Prostate gland (tissue), 2 donors: Measurements from ENCODE around the gene MAPK8IP1.

ENCODE experiments used
- POLR2A ChIP-seq: fragments of 450-650 bp; IDR thresholded peaks from one replicate; pipeline ENCODE4 v1.6.1; 2016; ENCODE audit warnings: antibody characterized with exemption, mild to moderate bottlenecking
- TF ChIP-seq, protein P1 (sequence below), 4 experiments: fragments of 200-600 bp in 2 of 4; fragments of 450-650 bp in 2 of 4; sonication (generic) in 2 of 4; IDR thresholded peaks; 1 replicate in 3 of 4; 2 replicates in 1 of 4; pipeline ENCODE4 v1.5.1; 2016 to 2019; ENCODE audit warnings: antibody characterized with exemption in 4 of 4, mild to moderate bottlenecking in 2 of 4, moderate library complexity in 2 of 4

DNA sequence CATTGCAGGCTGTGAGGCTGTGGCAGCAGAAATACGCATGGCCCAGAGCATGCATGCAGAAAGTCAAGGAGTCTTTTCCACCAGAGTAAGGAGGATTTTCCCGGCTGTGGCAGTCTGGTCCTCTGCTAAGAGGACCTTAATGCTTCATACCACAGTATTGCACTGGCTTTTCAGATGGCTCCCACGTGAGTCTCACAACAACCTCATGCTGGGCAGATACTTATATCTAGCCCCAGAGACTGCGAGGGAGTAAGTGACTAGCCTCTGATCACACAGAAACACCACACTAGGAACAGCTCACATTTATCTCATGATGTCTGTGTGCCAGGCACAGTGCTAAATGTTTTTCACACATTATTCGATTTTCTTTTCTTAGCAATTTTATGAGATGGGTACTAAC, 30.1 kb upstream of the MAPK8IP1 start:
- TF ChIP-seq, protein P1, sequence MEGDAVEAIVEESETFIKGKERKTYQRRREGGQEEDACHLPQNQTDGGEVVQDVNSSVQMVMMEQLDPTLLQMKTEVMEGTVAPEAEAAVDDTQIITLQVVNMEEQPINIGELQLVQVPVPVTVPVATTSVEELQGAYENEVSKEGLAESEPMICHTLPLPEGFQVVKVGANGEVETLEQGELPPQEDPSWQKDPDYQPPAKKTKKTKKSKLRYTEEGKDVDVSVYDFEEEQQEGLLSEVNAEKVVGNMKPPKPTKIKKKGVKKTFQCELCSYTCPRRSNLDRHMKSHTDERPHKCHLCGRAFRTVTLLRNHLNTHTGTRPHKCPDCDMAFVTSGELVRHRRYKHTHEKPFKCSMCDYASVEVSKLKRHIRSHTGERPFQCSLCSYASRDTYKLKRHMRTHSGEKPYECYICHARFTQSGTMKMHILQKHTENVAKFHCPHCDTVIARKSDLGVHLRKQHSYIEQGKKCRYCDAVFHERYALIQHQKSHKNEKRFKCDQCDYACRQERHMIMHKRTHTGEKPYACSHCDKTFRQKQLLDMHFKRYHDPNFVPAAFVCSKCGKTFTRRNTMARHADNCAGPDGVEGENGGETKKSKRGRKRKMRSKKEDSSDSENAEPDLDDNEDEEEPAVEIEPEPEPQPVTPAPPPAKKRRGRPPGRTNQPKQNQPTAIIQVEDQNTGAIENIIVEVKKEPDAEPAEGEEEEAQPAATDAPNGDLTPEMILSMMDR (IDR thresholded peaks at IDR 0.05) = no peak
- no peak for TF ChIP-seq POLR2A
